GM19025 (cell line): ENCODE measurements around the gene MPZL2.
"Not testable (repeated sequence)": the region's sequence is repeated elsewhere in the genome, so short reads cannot be mapped to it uniquely, and the experiment has no call there.

Experiments
- ATAC-seq: cut with Tn5 transposase; IDR thresholded peaks from one replicate; pipeline ENCODE4 v1.9.1; 2021; ENCODE audit warnings: mild to moderate bottlenecking, low read depth, moderate library complexity; ENCODE audit not compliant: unreplicated experiment

The MPZL2 gene

DNA sequence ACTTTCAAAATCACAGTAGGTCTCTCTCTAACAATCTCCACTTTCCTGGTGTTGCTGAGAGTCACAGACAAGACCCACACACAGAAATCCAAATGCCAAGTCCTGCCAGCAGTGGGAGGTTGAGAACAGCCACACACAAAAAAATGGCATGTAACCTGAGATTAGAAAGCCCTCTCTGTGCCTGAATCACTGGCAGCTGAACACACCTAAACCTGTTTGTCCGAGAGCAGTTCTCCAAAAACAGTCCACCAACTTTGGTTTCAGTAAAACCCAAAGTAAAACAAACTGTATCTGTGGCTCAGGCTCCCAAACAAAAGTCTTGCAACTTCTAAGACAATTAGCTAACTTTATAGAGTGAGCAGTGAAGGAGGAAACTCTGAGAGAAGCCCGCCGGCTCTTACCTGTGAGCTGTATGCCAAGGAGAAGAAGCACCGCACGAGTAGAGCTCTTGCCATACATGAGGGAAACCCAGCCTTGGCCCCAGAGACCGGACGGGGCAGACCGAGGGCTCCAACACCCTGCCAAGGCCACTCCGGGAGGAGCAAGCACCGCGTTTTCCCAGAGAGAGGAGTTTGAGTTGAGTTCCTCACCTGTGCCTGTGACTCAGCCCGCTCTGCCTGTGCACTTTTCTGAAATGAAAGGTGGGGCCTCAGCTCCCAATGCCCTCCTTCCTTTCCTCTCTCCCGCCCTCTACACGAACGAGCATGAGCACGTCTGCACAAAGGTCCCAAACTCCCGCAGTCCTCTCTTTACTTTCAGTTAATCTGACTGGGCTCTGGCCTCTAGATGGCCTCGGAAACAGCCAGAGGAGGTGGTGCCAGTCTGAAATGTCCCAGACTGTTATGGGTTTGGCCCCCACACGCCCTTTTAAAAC, at the start of gene MPZL2:
TSS of gene MPZL2 (minus strand) at position 603 of the 874 bp plus-strand sequence. CDS start at position 459, 144 bp downstream.
- no peak for ATAC-seq

DNA sequence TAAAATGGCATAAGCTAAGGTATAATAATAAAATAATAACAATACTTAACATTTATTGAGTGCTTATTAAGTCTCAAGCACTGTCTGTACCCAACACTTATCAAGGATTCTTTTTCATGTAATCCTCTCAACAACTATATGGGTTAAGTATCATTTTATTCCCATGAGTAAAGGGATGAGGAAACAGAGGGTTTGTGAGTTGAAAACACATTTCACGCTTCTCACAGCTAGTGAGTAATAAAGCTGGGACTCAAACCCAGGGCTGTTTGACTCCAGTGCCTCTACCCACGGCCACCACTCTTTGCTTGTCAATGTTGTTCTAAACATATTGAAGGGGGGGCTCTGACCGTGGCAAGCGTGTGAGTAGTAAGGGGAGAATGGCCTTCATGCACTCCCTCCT, 49.1 kb upstream of the MPZL2 start:
- ATAC-seq: no peak

DNA sequence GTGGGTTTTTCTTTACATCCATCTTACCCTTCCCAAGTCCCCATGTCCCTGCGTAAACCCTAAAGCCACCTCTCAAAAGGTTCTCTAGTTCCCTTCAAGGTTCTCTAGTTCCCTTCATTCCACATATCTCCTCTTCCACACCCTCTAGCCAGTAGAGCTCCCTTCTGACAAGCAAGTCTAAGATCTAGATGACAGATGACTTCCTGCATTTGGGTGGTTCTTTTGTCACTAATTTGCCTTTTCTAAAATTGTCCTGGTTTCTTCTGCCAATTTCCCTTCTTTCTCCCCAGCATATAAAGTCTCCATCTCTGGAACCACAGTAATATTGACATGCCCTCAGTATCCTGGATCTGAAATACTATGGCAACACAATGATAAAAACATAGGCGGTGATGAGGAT, 48.2 kb upstream of the MPZL2 start:
- ATAC-seq: no peak

DNA sequence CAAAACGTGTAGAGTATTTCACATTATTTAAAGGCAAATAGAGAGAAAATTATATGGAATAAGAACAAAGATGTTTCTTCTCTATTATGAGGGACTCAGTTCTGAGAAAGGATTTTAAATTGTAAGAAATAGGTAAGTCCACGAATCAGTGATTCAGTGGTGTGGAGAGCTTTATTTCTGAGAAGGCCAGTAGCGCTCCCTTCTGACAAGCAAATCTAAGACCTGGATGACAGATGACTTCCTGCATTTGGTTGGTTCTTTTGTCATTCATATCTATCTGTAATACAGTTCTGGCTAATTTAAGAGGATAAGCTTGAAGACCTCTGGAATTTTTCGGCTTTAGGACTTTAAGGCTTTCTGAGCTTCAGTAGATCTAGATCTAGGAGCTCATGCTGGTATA, 47.4 kb upstream of the MPZL2 start:
- ATAC-seq: no peak

GRCh38 chr11:118310781-118311485, 46.8 kb upstream of the MPZL2 start:
- no peak for ATAC-seq

- no peak for ATAC-seq
Measured at GRCh38 chr11:118310271-118310670, 46.2 kb upstream of the MPZL2 start.

GRCh38 chr11:118308995-118309528, 45.0 kb upstream of the MPZL2 start:
- ATAC-seq: not testable (repeated sequence)

- no peak for ATAC-seq
Measured at GRCh38 chr11:118306556-118306955, 42.5 kb upstream of the MPZL2 start.

- no peak for ATAC-seq
Measured at GRCh38 chr11:118305726-118306125, 41.6 kb upstream of the MPZL2 start.

DNA sequence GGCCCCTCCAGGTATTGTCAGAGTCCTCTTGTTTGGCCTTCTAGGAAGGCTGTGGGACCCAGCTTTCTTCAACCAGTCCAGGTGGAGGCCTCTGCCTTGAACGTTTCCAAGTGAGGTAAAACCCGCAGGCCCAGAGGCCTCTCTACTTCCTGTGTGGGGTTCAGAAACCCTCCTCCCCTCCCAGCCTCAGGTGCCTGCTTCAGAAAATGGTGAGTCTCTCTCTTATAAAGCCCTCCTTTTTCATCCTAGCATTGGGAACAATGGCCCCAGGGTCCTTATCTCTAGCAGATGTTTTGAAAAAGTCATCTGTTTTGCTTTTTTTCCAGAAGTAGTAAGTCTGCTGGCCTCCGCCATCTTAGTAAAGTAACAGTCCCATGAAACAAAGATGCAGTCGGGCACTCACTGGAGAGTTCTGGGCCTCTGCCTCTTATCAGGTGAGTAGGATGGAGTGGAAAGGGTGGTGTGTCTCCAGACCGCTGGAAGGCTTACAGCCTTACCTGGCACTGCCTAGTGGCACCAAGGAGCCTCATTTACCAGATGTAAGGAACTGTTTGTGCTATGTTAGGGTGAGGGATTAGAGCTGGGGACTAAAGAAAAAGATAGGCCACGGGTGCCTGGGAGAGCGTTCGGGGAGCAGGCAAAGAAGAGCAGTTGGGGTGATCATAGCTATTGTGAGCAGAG, 40.6 kb upstream of the MPZL2 start, which contains the start of gene CD3E:
TSS of gene CD3E (plus strand) at position 163 of the 681 bp plus-strand sequence. CDS start at position 386, 223 bp downstream.
- no peak for ATAC-seq

GRCh38 chr11:118304227-118304567, 40.1 kb upstream of the MPZL2 start:
- no peak for ATAC-seq

DNA sequence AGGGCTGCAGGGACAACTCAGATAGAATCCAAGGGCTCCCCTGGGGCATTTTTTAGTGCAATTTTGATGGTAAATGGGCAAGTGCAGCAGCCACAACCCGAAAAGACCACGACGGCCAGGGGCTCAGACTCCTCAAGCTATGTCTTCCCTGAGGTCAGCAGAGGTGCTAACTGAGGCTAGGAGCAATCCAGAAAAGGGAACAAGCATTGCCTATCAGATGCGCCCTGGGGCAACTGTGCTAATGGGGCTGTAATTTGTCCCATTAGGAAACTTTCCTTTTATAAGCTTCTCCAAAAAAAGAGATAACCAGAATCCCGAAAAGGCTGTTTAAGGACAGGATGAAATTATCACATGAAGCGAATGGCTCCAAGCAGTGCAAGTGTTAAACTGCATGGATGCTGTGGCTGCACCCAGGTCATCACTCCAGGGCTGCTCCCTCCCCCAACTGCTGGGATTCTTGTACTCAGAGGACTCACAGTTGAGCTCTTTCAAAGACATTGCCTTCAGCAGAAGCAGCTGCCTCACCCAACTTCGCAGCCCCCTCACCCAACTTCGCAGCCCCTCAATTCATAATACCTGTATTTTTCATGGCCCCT, 37.6 kb upstream of the MPZL2 start:
- ATAC-seq: no peak

- no peak for ATAC-seq
Measured at GRCh38 chr11:118295815-118296454, 31.8 kb upstream of the MPZL2 start.

DNA sequence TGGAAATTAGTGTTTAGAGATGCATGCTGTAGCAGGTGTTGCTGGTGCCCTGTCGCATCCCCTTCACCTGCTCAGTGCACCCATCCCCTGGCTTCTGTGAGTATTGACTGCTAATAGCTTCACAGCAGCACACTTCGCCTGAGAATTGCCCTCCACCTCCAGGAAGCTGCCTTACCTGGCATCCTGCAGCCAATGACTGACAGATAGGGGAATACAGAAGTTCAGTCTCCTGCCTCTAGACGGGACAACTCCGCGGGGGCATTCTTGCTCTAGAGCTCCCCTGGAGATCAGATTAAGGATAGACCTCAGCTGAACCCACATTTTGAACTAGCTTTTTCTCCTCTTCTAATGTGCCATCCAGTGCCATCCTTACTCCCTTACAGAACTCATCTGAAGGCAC, 31.1 kb upstream of the MPZL2 start:
- no peak for ATAC-seq

DNA sequence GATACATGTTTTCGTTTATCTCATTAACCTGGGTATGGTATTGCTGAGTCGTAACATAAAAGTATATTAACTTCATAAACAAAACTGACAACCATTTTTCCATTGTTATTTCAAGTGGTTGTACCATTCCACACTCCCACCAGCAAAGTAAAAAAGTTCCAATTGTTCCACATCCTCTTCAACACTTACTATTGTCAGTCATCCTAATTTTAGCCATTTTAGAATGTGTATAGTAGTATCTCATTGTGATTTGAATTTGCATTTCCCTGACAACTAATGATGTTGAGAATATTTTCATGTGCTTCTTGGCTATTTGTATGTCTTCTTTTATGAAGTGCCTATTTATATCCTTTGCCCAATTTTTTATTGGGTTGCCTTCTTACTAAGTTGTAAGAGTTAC, 30.0 kb upstream of the MPZL2 start:
- no peak for ATAC-seq

DNA sequence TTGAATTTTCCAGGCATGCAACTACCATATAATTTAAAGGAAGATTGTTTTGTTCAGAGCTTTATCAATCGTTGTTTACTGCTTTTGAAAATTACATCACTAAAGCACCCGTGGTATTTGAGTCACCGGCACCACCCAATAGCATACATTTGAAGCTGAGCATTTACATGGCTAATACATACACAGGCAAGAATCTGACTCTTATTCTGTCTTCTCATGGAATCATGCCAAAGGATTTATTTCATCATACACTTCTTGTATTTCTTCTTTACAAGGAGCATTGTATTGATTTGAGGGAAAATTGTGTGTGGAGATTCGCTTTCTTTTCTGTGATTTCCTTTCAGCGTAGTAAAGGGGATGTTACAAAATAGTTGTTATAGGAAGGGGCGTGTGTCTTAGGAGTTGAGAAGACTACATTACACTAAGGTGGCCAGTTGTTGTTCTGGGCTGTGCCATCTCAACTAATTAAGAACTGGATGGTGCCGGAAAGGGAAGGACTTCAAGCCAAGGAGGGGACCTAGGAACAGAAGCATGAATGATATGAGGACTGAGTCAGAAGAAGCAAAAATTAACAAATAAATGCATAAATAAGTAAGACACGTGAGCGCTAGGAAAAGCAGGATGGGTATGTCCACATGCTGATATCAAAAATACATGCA, 27.5 kb upstream of the MPZL2 start:
- no peak for ATAC-seq

DNA sequence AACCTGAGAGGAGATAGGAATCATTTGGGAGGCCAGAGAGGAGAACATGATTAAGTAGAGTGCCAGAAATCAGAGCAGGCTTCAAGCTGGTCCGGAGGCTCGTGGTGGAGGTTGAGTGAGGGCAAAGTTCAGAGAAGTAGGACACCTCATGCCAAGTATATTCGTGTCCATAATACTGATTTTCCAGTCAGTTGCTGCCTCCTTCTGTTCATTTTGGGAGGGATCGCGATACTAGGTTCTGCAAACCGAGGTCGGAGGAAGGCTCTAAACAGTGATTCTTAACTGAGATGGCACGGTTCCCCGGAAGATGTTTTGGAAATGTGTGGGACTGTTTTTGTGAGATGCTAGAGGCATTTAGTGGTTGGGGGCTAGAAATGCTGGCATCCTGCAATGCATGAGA, 26.8 kb upstream of the MPZL2 start:
- ATAC-seq: no peak

DNA sequence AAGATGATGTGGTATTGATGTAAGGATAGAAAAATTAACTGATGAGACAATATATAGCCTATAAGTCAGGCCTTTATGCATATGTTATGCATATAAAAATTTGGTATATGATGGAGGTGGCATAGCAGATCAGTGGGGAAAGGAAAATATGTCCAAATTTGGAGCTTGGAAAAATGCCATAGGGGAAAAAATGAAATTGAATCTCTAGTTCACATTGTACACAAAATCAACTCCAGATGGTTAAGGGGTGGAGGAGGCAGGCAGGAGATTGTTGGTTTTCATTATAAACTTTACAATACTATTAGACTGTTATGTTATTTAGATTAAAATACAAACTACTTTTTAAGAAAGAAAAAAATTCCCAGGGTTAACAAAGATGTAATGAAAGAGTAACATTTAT, 25.3 kb upstream of the MPZL2 start:
- ATAC-seq: no peak

GRCh38 chr11:118287006-118287405, 22.9 kb upstream of the MPZL2 start:
- no peak for ATAC-seq

DNA sequence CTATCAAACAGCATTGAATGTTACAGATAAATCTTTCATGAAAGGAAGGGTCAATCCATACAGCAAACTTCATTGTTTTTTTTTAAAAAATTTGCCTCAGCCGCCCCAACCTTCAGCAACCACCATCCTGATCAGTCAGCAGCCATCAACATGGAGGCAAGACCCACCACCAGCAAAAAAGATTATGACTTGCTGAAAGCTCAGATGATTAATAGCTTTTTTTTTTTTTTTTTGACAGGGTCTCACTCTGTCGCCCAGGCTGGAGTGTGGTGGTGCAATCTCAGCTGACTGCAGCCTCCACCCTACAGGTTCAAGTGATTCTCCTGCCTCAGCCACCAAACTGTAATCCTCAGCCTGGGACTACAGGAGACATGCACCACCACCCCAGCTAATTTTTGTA, 22.4 kb upstream of the MPZL2 start:
- ATAC-seq: no peak
